ENCODE measurements around the gene METTL8. TPM values are rescaled to one million over a fixed set of nuclear protein-coding genes. Genes with fewer than 3 reads are reported as not detected.

METTL8 gene
- total and polyA plus RNA-seq, 8 donors: 3.6 to 42.9 (median 7.0) TPM

- H3K27me3 ChIP-seq: no peaks in the 10 kb centered on the region
- WGBS, 5 donors: 92 to 99% (median 96%) methylated on average over 1 of the region's 1 CpG
- H3K36me3 ChIP-seq: no peaks in the 10 kb centered on the region
- no peak for DNase-seq
- no peak overlapping the region for H3K27ac ChIP-seq
- no peaks in the 10 kb centered on the region for H3K4me1 ChIP-seq
- TF ChIP-seq POLR2A (IDR thresholded peaks at IDR 0.05) (no peak), EP300 (IDR thresholded peaks at IDR 0.05) (no peak), CTCF (IDR thresholded peaks at IDR 0.05) (no peak), POLR2AphosphoS5 (IDR thresholded peaks at IDR 0.05) (no peak)
- intact Hi-C loops (cut with DNase I; ENCODE audit: low total_unique reads): no loop called here
- no peak overlapping the region for H3K4me3 ChIP-seq
- no peaks in the 10 kb centered on the region for H3K9me3 ChIP-seq
Observed at GRCh38 chr2:171393487-171393886, 40.3 kb downstream of the METTL8 start.

GRCh38 chr2:171391532-171391931 lies 42.3 kb downstream of the METTL8 start:
- 82 to 92% (median 88%) methylated on average over 2 of the region's 2 CpGs for WGBS, 5 donors
- TF ChIP-seq POLR2AphosphoS5 (IDR thresholded peaks at IDR 0.05): no peak
- TF ChIP-seq POLR2A (IDR thresholded peaks at IDR 0.05): no peak
- TF ChIP-seq EP300 (IDR thresholded peaks at IDR 0.05): no peak
- no peak for TF ChIP-seq CTCF (IDR thresholded peaks at IDR 0.05)
- no peak for DNase-seq
- no peaks in the 10 kb centered on the region for H3K36me3 ChIP-seq
- no peaks in the 10 kb centered on the region for H3K9me3 ChIP-seq
- H3K27ac ChIP-seq: no peak overlapping the region
- no peaks in the 10 kb centered on the region for H3K27me3 ChIP-seq
- intact Hi-C loops (cut with DNase I; ENCODE audit: low total_unique reads): no loop called here
- no peaks in the 10 kb centered on the region for H3K4me1 ChIP-seq
- H3K4me3 ChIP-seq: no peak overlapping the region

GRCh38 chr2:171390941-171391516 lies 42.8 kb downstream of the METTL8 start:
- Histone ChIP-seq H3K4me3 (no peak overlapping the region), H3K27ac (no peak overlapping the region), H3K4me1 (no peaks in the 10 kb centered on the region), H3K9me3 (no peaks in the 10 kb centered on the region), H3K27me3 (no peaks in the 10 kb centered on the region), H3K36me3 (no peaks in the 10 kb centered on the region)
- WGBS, 5 donors: 79 to 97% (median 86%) methylated on average over 1 of the region's 1 CpG
- intact Hi-C loops (cut with DNase I; ENCODE audit: low total_unique reads): no loop called here
- TF ChIP-seq EP300 (IDR thresholded peaks at IDR 0.05): no peak
- no peak for TF ChIP-seq CTCF (IDR thresholded peaks at IDR 0.05)
- TF ChIP-seq POLR2A (IDR thresholded peaks at IDR 0.05): no peak
- TF ChIP-seq POLR2AphosphoS5 (IDR thresholded peaks at IDR 0.05): no peak
- no peak for DNase-seq

GRCh38 chr2:171389780-171390179 lies 44.0 kb downstream of the METTL8 start:
- no peaks in the 10 kb centered on the region for H3K4me1 ChIP-seq
- H3K27ac ChIP-seq: no peak overlapping the region
- peaks cover 0 to 4% (median 0%) of the 10 kb centered on the region in 4 donors for H3K36me3 ChIP-seq
- 84 to 100% (median 96%) methylated on average over 1 of the region's 1 CpG for WGBS, 5 donors
- H3K4me3 ChIP-seq: no peak overlapping the region
- DNase-seq: no peak
- no peaks in the 10 kb centered on the region for H3K9me3 ChIP-seq
- no peak for TF ChIP-seq CTCF (IDR thresholded peaks at IDR 0.05)
- no peak for TF ChIP-seq POLR2AphosphoS5 (IDR thresholded peaks at IDR 0.05)
- no peak for TF ChIP-seq EP300 (IDR thresholded peaks at IDR 0.05)
- no peak for TF ChIP-seq POLR2A (IDR thresholded peaks at IDR 0.05)
- H3K27me3 ChIP-seq: no peaks in the 10 kb centered on the region
- intact Hi-C loops (cut with DNase I; ENCODE audit: low total_unique reads): no loop called here
